Keratinocyte (primary cell): ENCODE measurements around the gene RNU5B-1. TPM values are rescaled to one million over a fixed set of nuclear protein-coding genes. Genes with fewer than 3 reads are reported as not detected.

Experiments
- DNase-seq: peaks from one replicate; pipeline ENCODE4 v3.0.0-alpha.2; 2011; ENCODE audit warnings: low read depth, missing footprints, low spot score
- FAIRE-seq: peaks from 2 replicates; lab custom pipeline; 2011; peaks lifted over from hg19 to GRCh38; lab: Jason Lieb, UNC
- H2AFZ ChIP-seq: 2 replicates; pipeline ENCODE4 v1.6.0; 2012; ENCODE audit warnings: low read length, control low read depth, inconsistent platforms; ENCODE audit not compliant: control insufficient read depth
- H3K27ac ChIP-seq: 2 replicates; pipeline ENCODE4 v1.5.1; 2011; ENCODE audit warnings: low read length; ENCODE audit not compliant: control insufficient read depth, insufficient read depth
- H3K27me3 ChIP-seq: 3 replicates; pipeline ENCODE4 v1.6.0; 2011; ENCODE audit warnings: low read length; ENCODE audit not compliant: control insufficient read depth, insufficient read depth; ENCODE audit errors: extremely low read depth
- H3K36me3 ChIP-seq, 2 experiments: 2 replicates in 1 of 2; 3 replicates in 1 of 2; pipeline ENCODE4 v1.5.1; 2011; ENCODE audit warnings: low read length in 2 of 2, mild to moderate bottlenecking in 1 of 2; ENCODE audit not compliant: control insufficient read depth in 2 of 2, insufficient read depth in 2 of 2; ENCODE audit errors: extremely low read depth in 1 of 2
- H3K4me1 ChIP-seq: 3 replicates; pipeline ENCODE4 v1.5.1; 2011; ENCODE audit warnings: low read length; ENCODE audit not compliant: control insufficient read depth, insufficient read depth; ENCODE audit errors: extremely low read depth
- H3K4me2 ChIP-seq: 3 replicates; pipeline ENCODE4 v1.6.0; 2011; ENCODE audit warnings: low read depth, low read length; ENCODE audit not compliant: control insufficient read depth, insufficient read depth; ENCODE audit errors: extremely low read depth
- H3K4me3 ChIP-seq, 3 experiments: fragments of 200-600 bp in 1 of 3; sonication (generic) in 1 of 3; 2 replicates in 2 of 3; 3 replicates in 1 of 3; pipeline ENCODE4 v1.5.1; 2011 to 2016; ENCODE audit warnings: low read length in 3 of 3, mild to moderate bottlenecking in 3 of 3, control low read depth in 2 of 3, inconsistent platforms in 1 of 3, low read depth in 1 of 3, mixed read lengths in 1 of 3, mixed run types in 1 of 3, moderate library complexity in 1 of 3; ENCODE audit not compliant: control insufficient read depth in 2 of 3, insufficient read depth in 2 of 3; ENCODE audit errors: extremely low read depth in 1 of 3
- H3K79me2 ChIP-seq: 2 replicates; pipeline ENCODE4 v1.6.0; 2012; ENCODE audit warnings: low read length; ENCODE audit not compliant: control insufficient read depth, insufficient read depth
- H3K9ac ChIP-seq: 3 replicates; pipeline ENCODE4 v1.6.0; 2011; ENCODE audit warnings: low read length; ENCODE audit not compliant: control insufficient read depth, insufficient read depth; ENCODE audit errors: extremely low read depth
- H3K9me1 ChIP-seq: 3 replicates; pipeline ENCODE4 v1.6.0; 2011; ENCODE audit warnings: low read length; ENCODE audit not compliant: control insufficient read depth, insufficient read depth; ENCODE audit errors: extremely low read depth
- H3K9me3 ChIP-seq: 2 replicates; pipeline ENCODE4 v1.5.1; 2012; ENCODE audit warnings: low read depth, low read length; ENCODE audit not compliant: control insufficient read depth
- H4K20me1 ChIP-seq: 3 replicates; pipeline ENCODE4 v1.6.0; 2011; ENCODE audit warnings: low read length; ENCODE audit not compliant: control insufficient read depth, insufficient read depth; ENCODE audit errors: extremely low read depth
- CTCF ChIP-seq, 3 experiments: IDR thresholded peaks in 1 of 3; conservative IDR thresholded peaks in 1 of 3; optimal IDR thresholded peaks in 1 of 3; 2 replicates in 2 of 3; 3 replicates in 1 of 3; pipeline versions ENCODE3 to v1.5.1; 2011; ENCODE audit warnings: low read length in 3 of 3, mild to moderate bottlenecking in 3 of 3, moderate library complexity in 2 of 3, control low read depth in 1 of 3, inconsistent platforms in 1 of 3; ENCODE audit not compliant: insufficient read depth in 2 of 3; ENCODE audit errors: extremely low read depth in 1 of 3
- EZH2 ChIP-seq: IDR thresholded peaks from one replicate; pipeline ENCODE4 v1.6.1; 2012; ENCODE audit warnings: inconsistent platforms, mild to moderate bottlenecking, low read length, moderate library complexity
- dilution Hi-C: fragments of 300-500 bp; cut with MboI; formaldehyde crosslinking; loops from one replicate; pipeline ENCODE4 v1.7.0; 2020; ENCODE audit warnings: low sequenced_read_pairs; ENCODE audit not compliant: extremely low pct_ligation_motif_present
- polyA plus RNA-seq, 5 experiments: library from polyadenylated mRNA; depleted of rRNA in 3 of 5; stranded (reverse) in 3 of 5; stranded (forward) in 1 of 5; unstranded in 1 of 5; fragments of >200 nt; gene quantifications; 1 replicate in 1 of 5; 2 replicates in 3 of 5; 3 replicates in 1 of 5; pipeline versions ENCODE4 v1.2.1 to v1.2.3, GENCODE V29; 2011 to 2012; ENCODE audit warnings: missing spikeins in 2 of 5, low read depth in 1 of 5, low replicate concordance in 1 of 5

The RNU5B-1 gene
- polyA plus RNA-seq, 1 donor (not counting 4 experiments of a cell fraction or from before 2014, with no cell fraction given): not detected

GRCh38 chr15:65336493-65337435 lies 32.3 kb downstream of the RNU5B-1 start:
- FAIRE-seq (no peak), DNase-seq (no peak)
- H3K9ac ChIP-seq: no peak overlapping the region
- H3K27me3 ChIP-seq: peaks cover 40% of the 10 kb centered on the region
- no peak overlapping the region for H3K4me3 ChIP-seq
- H4K20me1 ChIP-seq: no peaks in the 10 kb centered on the region
- H3K9me1 ChIP-seq: no peaks in the 10 kb centered on the region
- no peaks in the 10 kb centered on the region for H3K79me2 ChIP-seq
- H2AFZ ChIP-seq: no peak overlapping the region
- no peak overlapping the region for H3K4me2 ChIP-seq
- no peaks in the 10 kb centered on the region for H3K9me3 ChIP-seq
- dilution Hi-C loops: no loop called here
- no peak overlapping the region for H3K27ac ChIP-seq
- no peaks in the 10 kb centered on the region for H3K36me3 ChIP-seq
- no peaks in the 10 kb centered on the region for H3K4me1 ChIP-seq
- TF ChIP-seq EZH2 (no peak), CTCF (optimal IDR thresholded peaks at IDR 0.05 in 1 of 3, IDR thresholded peaks at IDR 0.05 in 1 of 3, conservative IDR thresholded peaks at IDR 0.05 in 1 of 3; ENCODE audit: extremely low read depth in 1 of 3, insufficient read depth in 2 of 3, low read length in 3 of 3) (no peak)

- FAIRE-seq: no peak
- no peaks in the 10 kb centered on the region for H3K36me3 ChIP-seq
- H4K20me1 ChIP-seq: no peaks in the 10 kb centered on the region
- H3K4me3 ChIP-seq: no peak overlapping the region
- dilution Hi-C loops: no loop called here
- H3K4me1 ChIP-seq: no peaks in the 10 kb centered on the region
- H3K9ac ChIP-seq: no peak overlapping the region
- H3K4me2 ChIP-seq: no peak overlapping the region
- no peaks in the 10 kb centered on the region for H3K79me2 ChIP-seq
- peaks cover 34% of the 10 kb centered on the region for H3K27me3 ChIP-seq
- no peak overlapping the region for H3K27ac ChIP-seq
- DNase-seq: no peak
- no peak overlapping the region for H2AFZ ChIP-seq
- TF ChIP-seq EZH2: no peak
- H3K9me1 ChIP-seq: no peaks in the 10 kb centered on the region
- H3K9me3 ChIP-seq: no peaks in the 10 kb centered on the region
These were observed 33.1 kb downstream of the RNU5B-1 start for GRCh38 chr15:65337436-65338070.
